Measurements from ENCODE around the gene KLHL35. TPM values are rescaled to one million over a fixed set of nuclear protein-coding genes. Genes with fewer than 3 reads are reported as not detected.
A peak's percentile ranks its signal among the peaks of the same experiment; 100 is the strongest.

The KLHL35 gene
- total RNA-seq, 6 donors from 2014 or later: 3.5 to 7.3 (median 4.3) TPM

DNA sequence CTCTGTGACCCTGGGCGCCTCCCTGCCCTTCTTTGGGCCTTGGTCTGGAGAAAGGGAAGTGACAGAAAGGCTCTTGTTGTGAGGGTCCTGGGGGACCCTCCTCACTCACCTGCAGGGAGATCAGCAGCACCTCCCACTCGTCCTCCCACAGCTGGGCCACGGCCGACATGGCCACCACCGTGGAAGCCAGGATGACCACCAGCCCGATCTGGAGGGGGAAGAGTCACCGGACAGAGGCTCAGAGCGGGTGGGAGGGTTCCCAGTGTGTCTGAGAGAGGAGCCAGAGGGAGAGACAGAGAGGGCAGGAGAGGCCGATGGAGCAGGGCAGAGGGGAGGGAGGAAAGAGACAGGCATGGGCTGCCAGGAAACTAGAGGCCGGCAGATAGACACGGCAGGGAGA is 16.8 kb upstream of the KLHL35 start:
- TF ChIP-seq, protein P1, sequence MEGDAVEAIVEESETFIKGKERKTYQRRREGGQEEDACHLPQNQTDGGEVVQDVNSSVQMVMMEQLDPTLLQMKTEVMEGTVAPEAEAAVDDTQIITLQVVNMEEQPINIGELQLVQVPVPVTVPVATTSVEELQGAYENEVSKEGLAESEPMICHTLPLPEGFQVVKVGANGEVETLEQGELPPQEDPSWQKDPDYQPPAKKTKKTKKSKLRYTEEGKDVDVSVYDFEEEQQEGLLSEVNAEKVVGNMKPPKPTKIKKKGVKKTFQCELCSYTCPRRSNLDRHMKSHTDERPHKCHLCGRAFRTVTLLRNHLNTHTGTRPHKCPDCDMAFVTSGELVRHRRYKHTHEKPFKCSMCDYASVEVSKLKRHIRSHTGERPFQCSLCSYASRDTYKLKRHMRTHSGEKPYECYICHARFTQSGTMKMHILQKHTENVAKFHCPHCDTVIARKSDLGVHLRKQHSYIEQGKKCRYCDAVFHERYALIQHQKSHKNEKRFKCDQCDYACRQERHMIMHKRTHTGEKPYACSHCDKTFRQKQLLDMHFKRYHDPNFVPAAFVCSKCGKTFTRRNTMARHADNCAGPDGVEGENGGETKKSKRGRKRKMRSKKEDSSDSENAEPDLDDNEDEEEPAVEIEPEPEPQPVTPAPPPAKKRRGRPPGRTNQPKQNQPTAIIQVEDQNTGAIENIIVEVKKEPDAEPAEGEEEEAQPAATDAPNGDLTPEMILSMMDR (IDR thresholded peaks at IDR 0.05): no peak
- TF ChIP-seq EP300 (IDR thresholded peaks at IDR 0.05): no peak
- no peak for TF ChIP-seq POLR2AphosphoS5 (IDR thresholded peaks at IDR 0.05)
- TF ChIP-seq POLR2A (IDR thresholded peaks at IDR 0.05): no peak
- Histone ChIP-seq H3K27me3 (no peaks in the 10 kb centered on the region), H3K4me1 (peaks cover 0 to 4% (median 0%) of the 10 kb centered on the region in 4 donors), H3K4me3 (no peak overlapping the region), H3K27ac (no peak overlapping the region), H3K9me3 (no peaks in the 10 kb centered on the region), H3K36me3 (no peaks in the 10 kb centered on the region)
- DNase-seq: no peak
- WGBS, 2 donors: 96% methylated on average over 10 to 11 of the region's 11 CpGs
- no peak for ATAC-seq (ENCODE audit: low FRiP score in 2 of 2)

DNA sequence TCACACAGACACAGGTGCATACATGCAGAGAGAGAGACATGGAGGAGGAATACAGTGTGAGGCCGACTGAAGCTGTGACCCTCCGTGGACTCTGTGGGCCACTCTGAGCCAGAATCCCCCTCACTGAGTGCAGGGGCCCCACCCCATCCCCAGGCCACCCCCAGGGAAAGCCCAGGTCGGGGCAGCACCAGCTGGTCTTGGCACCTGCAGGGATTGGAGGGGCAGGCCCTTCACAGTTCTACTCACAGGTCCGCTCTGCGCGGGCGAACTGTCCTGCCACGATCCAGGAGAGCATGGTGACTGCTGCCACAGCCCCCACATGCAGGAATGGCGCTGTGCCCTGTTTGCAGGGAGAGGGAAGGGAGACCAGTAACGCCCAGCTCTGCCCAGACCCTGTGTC is 16.3 kb upstream of the KLHL35 start:
- Histone ChIP-seq H3K9me3 (no peaks in the 10 kb centered on the region), H3K27ac (no peak overlapping the region), H3K4me1 (no peaks in the 10 kb centered on the region), H3K27me3 (no peaks in the 10 kb centered on the region), H3K36me3 (no peaks in the 10 kb centered on the region), H3K4me3 (no peak overlapping the region)
- ATAC-seq (ENCODE audit: low FRiP score in 2 of 2) (no peak), DNase-seq (no peak)
- TF ChIP-seq POLR2A (IDR thresholded peaks at IDR 0.05) (no peak), EP300 (IDR thresholded peaks at IDR 0.05) (no peak), POLR2AphosphoS5 (IDR thresholded peaks at IDR 0.05) (no peak)
- TF ChIP-seq, protein P1 (IDR thresholded peaks at IDR 0.05): no peak
- WGBS, 2 donors: 83% methylated on average over 10 of the region's 10 CpGs; no CpG with 5 or more reads in 1 of the 2 donors

DNA sequence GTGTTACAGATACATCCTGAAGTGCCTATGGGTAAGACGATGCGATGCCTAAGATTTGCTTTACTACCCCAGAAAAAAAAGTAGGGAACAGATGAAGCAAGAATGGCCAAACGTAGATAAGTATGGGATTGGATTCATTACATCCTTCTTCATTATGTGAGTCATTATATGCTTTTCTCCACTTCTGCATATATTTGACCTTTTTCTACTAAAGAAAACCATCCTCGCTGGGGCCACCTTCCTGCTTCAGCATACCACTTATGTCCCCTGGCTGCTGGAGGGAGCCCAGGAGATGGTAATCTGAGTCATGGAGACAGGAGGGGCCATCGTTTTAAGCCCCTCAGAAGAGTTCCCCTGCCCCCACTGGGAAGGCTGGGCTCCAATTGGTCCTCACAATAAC is 14.4 kb upstream of the KLHL35 start:
- 72 to 77% methylated on average over 5 of the region's 5 CpGs for WGBS, 2 donors
- Histone ChIP-seq H3K4me3 (no peak overlapping the region), H3K27ac (no peak overlapping the region), H3K9me3 (no peaks in the 10 kb centered on the region), H3K36me3 (no peaks in the 10 kb centered on the region), H3K27me3 (no peaks in the 10 kb centered on the region), H3K4me1 (peaks cover 0 to under 1% (median 0%) of the 10 kb centered on the region in 4 donors)
- no peak for TF ChIP-seq EP300 (IDR thresholded peaks at IDR 0.05)
- TF ChIP-seq, protein P1 (IDR thresholded peaks at IDR 0.05): no peak
- TF ChIP-seq POLR2AphosphoS5 (IDR thresholded peaks at IDR 0.05): no peak
- TF ChIP-seq POLR2A (IDR thresholded peaks at IDR 0.05): no peak
- ATAC-seq (ENCODE audit: low FRiP score in 2 of 2): no peak
- DNase-seq: no peak

- Histone ChIP-seq H3K9me3 (no peaks in the 10 kb centered on the region), H3K27ac (no peak overlapping the region), H3K4me1 (peaks cover 0 to 6% (median 2%) of the 10 kb centered on the region in 4 donors), H3K27me3 (no peaks in the 10 kb centered on the region), H3K4me3 (no peak overlapping the region), H3K36me3 (no peaks in the 10 kb centered on the region)
- 13 to 14% methylated on average over 5 to 6 of the region's 6 CpGs for WGBS, 2 donors
- DNase-seq (peak in 1 of 2 donors; percentile 62), ATAC-seq (ENCODE audit: low FRiP score in 2 of 2) (peak; percentile 70 to 84)
- TF ChIP-seq EP300 (IDR thresholded peaks at IDR 0.05) (no peak), POLR2AphosphoS5 (IDR thresholded peaks at IDR 0.05) (no peak)
- TF ChIP-seq, protein P1 (IDR thresholded peaks at IDR 0.05): peak; percentile 84 to 99 (median 96)
Measured at GRCh38 chr11:75445315-75445953, 12.4 kb upstream of the KLHL35 start.

DNA sequence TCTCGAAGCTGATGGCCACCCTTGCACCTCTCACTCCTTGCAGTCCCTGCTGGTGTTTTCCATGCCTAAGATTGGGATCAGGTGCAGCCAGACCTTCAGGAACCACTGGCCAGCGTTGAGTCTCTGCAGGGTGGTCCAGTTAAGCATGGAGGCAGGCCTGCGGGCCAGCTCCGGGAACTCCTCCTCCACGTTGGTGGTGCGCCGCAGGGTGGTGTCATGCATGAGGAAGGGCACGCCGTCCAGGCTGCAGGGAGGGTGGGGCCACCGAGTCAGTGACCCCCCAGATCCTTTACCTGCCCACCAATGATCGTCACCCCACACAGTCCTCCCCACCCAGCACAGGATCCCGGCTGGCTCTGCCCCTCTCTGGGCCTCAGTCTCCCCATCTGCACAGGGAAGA is 10.0 kb upstream of the KLHL35 start:
- 90 to 100% methylated on average over 1 to 12 of the region's 12 CpGs for WGBS, 2 donors
- no peak overlapping the region for H3K4me3 ChIP-seq
- no peaks in the 10 kb centered on the region for H3K9me3 ChIP-seq
- peaks cover 0 to 6% (median 2%) of the 10 kb centered on the region in 4 donors for H3K4me1 ChIP-seq
- ATAC-seq (ENCODE audit: low FRiP score in 2 of 2) (no peak), DNase-seq (no peak)
- TF ChIP-seq, protein P1 (IDR thresholded peaks at IDR 0.05): no peak
- no peak for TF ChIP-seq EP300 (IDR thresholded peaks at IDR 0.05)
- no peak for TF ChIP-seq POLR2A (IDR thresholded peaks at IDR 0.05)
- no peak for TF ChIP-seq POLR2AphosphoS5 (IDR thresholded peaks at IDR 0.05)
- peaks cover 0 to 5% (median 0%) of the 10 kb centered on the region in 4 donors for H3K36me3 ChIP-seq
- H3K27me3 ChIP-seq: no peaks in the 10 kb centered on the region
- H3K27ac ChIP-seq: no peak overlapping the region
